Measurements from ENCODE around the gene ADH7. TPM values are rescaled to one million over a fixed set of nuclear protein-coding genes. Genes with fewer than 3 reads are reported as not detected.

The ADH7 gene
- total RNA-seq, 2 experiments from 2014 or later = not detected

GRCh38 chr4:99362768-99363167 lies 72.4 kb downstream of the ADH7 start:
- H3K4me1 Mint-ChIP-seq (ENCODE audit: low read depth) = no peaks in the 10 kb centered on the region
- POLR2A ChIA-PET = no interaction called here
- H3K27ac Mint-ChIP-seq = no peak overlapping the region
- H3K36me3 Mint-ChIP-seq = no peaks in the 10 kb centered on the region
- H3K27me3 Mint-ChIP-seq = peaks cover 5% of the 10 kb centered on the region
- no peaks in the 10 kb centered on the region for H3K9me3 Mint-ChIP-seq
- DNase-seq = no peak
- intact Hi-C loops (cut with micrococcal nuclease) = no loop called here
- CTCF ChIA-PET = no interaction called here
- no peak overlapping the region for H3K4me3 Mint-ChIP-seq

Other genes with a start within 250 kb of the ADH7 start
- gene ADH6, start 216.1 kb downstream of the ADH7 start, total RNA-seq = not detected
- gene ADH1A, start 144.4 kb downstream of the ADH7 start, total RNA-seq = not detected
- not detected for gene ADH1B, start 113.9 kb downstream of the ADH7 start, total RNA-seq
- not detected for gene ADH1C, start 82.6 kb downstream of the ADH7 start, total RNA-seq
- not detected for gene C4orf17, start 75.7 kb upstream of the ADH7 start, total RNA-seq
- gene TRMT10A, start 128.7 kb upstream of the ADH7 start, total RNA-seq = 1 to 10 TPM; 5.6 to 8.9 TPM
- gene MTTP, start 139.5 kb upstream of the ADH7 start, total RNA-seq = not detected
- not detected for gene C4orf54, start 222.5 kb upstream of the ADH7 start, total RNA-seq

Measured in activated CD4-positive, alpha-beta memory T cell treated with anti-CD3 and anti-CD28 coated beads for 36 hours (primary cell).